A549 (cell line): Measurements from ENCODE around the gene FNDC7. TPM values are rescaled to one million over a fixed set of nuclear protein-coding genes. Genes with fewer than 3 reads are reported as not detected.

Experiments used
- ATOH8 ChIP-seq: fragments of 250-450 bp; sonication (Bioruptor Pico); IDR thresholded peaks from 2 replicates; pipeline ENCODE4 v1.5.0; 2020; ENCODE audit warnings: low read depth, mild to moderate bottlenecking, moderate library complexity
- CBX2 ChIP-seq: fragments of 200-600 bp; sonication (generic); IDR thresholded peaks from 2 replicates; pipeline ENCODE4 v1.6.1; 2016; ENCODE audit warnings: low read depth, mild to moderate bottlenecking, borderline replicate concordance
- CBX8 ChIP-seq: fragments of 200-600 bp; sonication (generic); IDR thresholded peaks from 2 replicates; pipeline ENCODE4 v1.6.1; 2016
- CHD2 ChIP-seq: fragments of 150-350 bp; IDR thresholded peaks from 2 replicates; pipeline ENCODE4 v1.6.1; 2014; ENCODE audit warnings: low read length; ENCODE audit not compliant: partially characterized antibody
- EHF ChIP-seq: fragments of 250-450 bp; sonication (Bioruptor Pico); IDR thresholded peaks from 2 replicates; pipeline ENCODE4 v1.5.0; 2020; ENCODE audit warnings: mild to moderate bottlenecking
- EHMT2 ChIP-seq: fragments of 200-600 bp; sonication (generic); IDR thresholded peaks from 2 replicates; pipeline ENCODE4 v1.6.1; 2016; ENCODE audit warnings: antibody characterized with exemption, low read depth, mild to moderate bottlenecking, moderate library complexity
- ELK1 ChIP-seq: fragments of 150-350 bp; IDR thresholded peaks from 2 replicates; pipeline ENCODE4 v1.6.1; 2014; ENCODE audit warnings: low read depth, mild to moderate bottlenecking, low read length
- EP300 ChIP-seq, 2 experiments: fragments of >200 bp; sonication (Bioruptor Twin); formaldehyde crosslinking; IDR thresholded peaks; 2 replicates in 1 of 2; 3 replicates in 1 of 2; pipeline ENCODE4 v1.6.1; 2016 to 2017
- FOSL2 ChIP-seq, 2 experiments: fragments of 450-650 bp in 1 of 2; fragments of >200 bp in 1 of 2; sonication (Bioruptor Twin) in 1 of 2; formaldehyde crosslinking; IDR thresholded peaks; 2 replicates each; pipeline versions ENCODE4 v1.5.0 to v1.6.1; 2016 to 2020; ENCODE audit warnings: mild to moderate bottlenecking in 1 of 2, moderate library complexity in 1 of 2
- GATA3 ChIP-seq: IDR thresholded peaks from 2 replicates; pipeline ENCODE4 v1.6.1; 2012; ENCODE audit warnings: borderline replicate concordance
- HDAC2 ChIP-seq: fragments of 200-600 bp; sonication (generic); IDR thresholded peaks from 2 replicates; pipeline ENCODE4 v1.6.1; 2016
- HEYL ChIP-seq: fragments of 250-450 bp; sonication (Bioruptor Pico); IDR thresholded peaks from 2 replicates; pipeline ENCODE4 v1.8.0; 2021; ENCODE audit warnings: mild to moderate bottlenecking, moderate library complexity
- HOXB13 ChIP-seq: fragments of 250-450 bp; sonication (Bioruptor Pico); IDR thresholded peaks from 2 replicates; pipeline ENCODE4 v1.5.0; 2020; ENCODE audit warnings: low read depth, mild to moderate bottlenecking, moderate library complexity
- JUN ChIP-seq, 2 experiments: fragments of >200 bp; sonication (Bioruptor Twin); formaldehyde crosslinking; IDR thresholded peaks; 2 replicates in 1 of 2; 3 replicates in 1 of 2; pipeline ENCODE4 v1.6.1; 2016 to 2017
- KDM5A ChIP-seq: fragments of 200-600 bp; sonication (generic); IDR thresholded peaks from 2 replicates; pipeline ENCODE4 v1.6.1; 2016; ENCODE audit warnings: antibody characterized with exemption, mild to moderate bottlenecking
- MYC ChIP-seq: IDR thresholded peaks from 2 replicates; pipeline ENCODE4 v1.6.1; 2012; ENCODE audit warnings: mild to moderate bottlenecking, inconsistent platforms, low read length, improper control_type of control experiment, borderline replicate concordance
- NPAS2 ChIP-seq: fragments of 250-450 bp; sonication (Bioruptor Pico); IDR thresholded peaks from 2 replicates; pipeline ENCODE4 v1.8.0; 2022; ENCODE audit warnings: mild to moderate bottlenecking, moderate library complexity, borderline replicate concordance
- NR3C1 ChIP-seq: fragments of >200 bp; sonication (Bioruptor Twin); formaldehyde crosslinking; IDR thresholded peaks from 3 replicates; pipeline ENCODE4 v1.6.1; 2017
- POLR2AphosphoS2 ChIP-seq: conservative IDR thresholded peaks from 2 replicates; pipeline ENCODE4 v1.6.1; 2012; ENCODE audit warnings: low read length, improper control_type of control experiment, inconsistent platforms
- RAD21 ChIP-seq, 2 experiments: fragments of >200 bp in 1 of 2; sonication (Bioruptor Twin) in 1 of 2; formaldehyde crosslinking in 1 of 2; IDR thresholded peaks in 1 of 2; conservative IDR thresholded peaks in 1 of 2; 2 replicates in 1 of 2; 3 replicates in 1 of 2; pipeline ENCODE4 v1.6.1; 2012 to 2018; ENCODE audit warnings: inconsistent platforms in 1 of 2
- RCOR1 ChIP-seq: fragments of 150-350 bp; IDR thresholded peaks from 2 replicates; pipeline ENCODE4 v1.6.1; 2014; ENCODE audit warnings: antibody characterized with exemption, low read length, low read depth
- RNF2 ChIP-seq: fragments of 200-600 bp; sonication (generic); IDR thresholded peaks from 2 replicates; pipeline ENCODE4 v1.6.1; 2016; ENCODE audit warnings: low read depth, mild to moderate bottlenecking, antibody characterized with exemption, moderate library complexity, borderline replicate concordance
- SMC3 ChIP-seq: fragments of >200 bp; sonication (Bioruptor Twin); formaldehyde crosslinking; IDR thresholded peaks from 3 replicates; pipeline ENCODE4 v1.6.1; 2018; ENCODE audit warnings: inconsistent platforms
- SREBF2 ChIP-seq: fragments of 450-650 bp; IDR thresholded peaks from 2 replicates; pipeline ENCODE4 v1.6.1; 2014; ENCODE audit warnings: mild to moderate bottlenecking, moderate library complexity
- TFCP2L1 ChIP-seq: fragments of 250-450 bp; sonication (Bioruptor Pico); IDR thresholded peaks from 2 replicates; pipeline ENCODE4 v1.5.0; 2021; ENCODE audit warnings: mild to moderate bottlenecking
- TP53 ChIP-seq: fragments of 250-450 bp; sonication (Bioruptor Pico); IDR thresholded peaks from 2 replicates; pipeline ENCODE4 v1.5.0; 2021; ENCODE audit warnings: mild to moderate bottlenecking, moderate library complexity
- ZNF302 ChIP-seq: fragments of 250-450 bp; sonication (Bioruptor Pico); IDR thresholded peaks from 2 replicates; pipeline ENCODE4 v1.9.0; 2021; ENCODE audit warnings: inconsistent platforms, mild to moderate bottlenecking, moderate library complexity
- polyA plus RNA-seq, 4 experiments: library from polyadenylated mRNA; depleted of rRNA in 3 of 4; stranded (reverse); fragments of >200 nt; fragmentation: RNase III in 1 of 4; extraction: RNeasy Plus Mini Kit Qiagen cat#74134 plus additional on column Dnase treatment in 1 of 4; gene quantifications; 2 replicates in 3 of 4; 3 replicates in 1 of 4; pipeline ENCODE4 v1.2.3, GENCODE V29; 2011 to 2017
- TF ChIP-seq, protein P1 (sequence below): fragments of 250-450 bp; sonication (Bioruptor Pico); IDR thresholded peaks from 2 replicates; pipeline ENCODE4 v1.5.0; 2021; ENCODE audit warnings: mild to moderate bottlenecking, moderate library complexity, borderline replicate concordance
- TF ChIP-seq, protein P2 (sequence below): fragments of >200 bp; sonication (Bioruptor Twin); formaldehyde crosslinking; IDR thresholded peaks from 2 replicates; pipeline ENCODE4 v1.6.1; 2016
- TF ChIP-seq, protein P3 (sequence below): IDR thresholded peaks from 2 replicates; pipeline ENCODE4 v1.6.1; 2012
- TF ChIP-seq, protein P4 (sequence below): fragments of >200 bp; sonication (Bioruptor Twin); formaldehyde crosslinking; IDR thresholded peaks from 3 replicates; pipeline ENCODE4 v1.5.1; 2016
- TF ChIP-seq, protein P5 (sequence below): fragments of >200 bp; sonication (Bioruptor Twin); formaldehyde crosslinking; IDR thresholded peaks from 3 replicates; pipeline ENCODE4 v1.6.1; 2016
- TF ChIP-seq, protein P6 (sequence below): fragments of 450-650 bp; IDR thresholded peaks from 2 replicates; pipeline ENCODE4 v1.6.1; 2014; ENCODE audit warnings: antibody characterized with exemption

Gene FNDC7
- polyA plus RNA-seq, 2 of the 4 experiments (the other 2 are of a cell fraction) = not detected

DNA sequence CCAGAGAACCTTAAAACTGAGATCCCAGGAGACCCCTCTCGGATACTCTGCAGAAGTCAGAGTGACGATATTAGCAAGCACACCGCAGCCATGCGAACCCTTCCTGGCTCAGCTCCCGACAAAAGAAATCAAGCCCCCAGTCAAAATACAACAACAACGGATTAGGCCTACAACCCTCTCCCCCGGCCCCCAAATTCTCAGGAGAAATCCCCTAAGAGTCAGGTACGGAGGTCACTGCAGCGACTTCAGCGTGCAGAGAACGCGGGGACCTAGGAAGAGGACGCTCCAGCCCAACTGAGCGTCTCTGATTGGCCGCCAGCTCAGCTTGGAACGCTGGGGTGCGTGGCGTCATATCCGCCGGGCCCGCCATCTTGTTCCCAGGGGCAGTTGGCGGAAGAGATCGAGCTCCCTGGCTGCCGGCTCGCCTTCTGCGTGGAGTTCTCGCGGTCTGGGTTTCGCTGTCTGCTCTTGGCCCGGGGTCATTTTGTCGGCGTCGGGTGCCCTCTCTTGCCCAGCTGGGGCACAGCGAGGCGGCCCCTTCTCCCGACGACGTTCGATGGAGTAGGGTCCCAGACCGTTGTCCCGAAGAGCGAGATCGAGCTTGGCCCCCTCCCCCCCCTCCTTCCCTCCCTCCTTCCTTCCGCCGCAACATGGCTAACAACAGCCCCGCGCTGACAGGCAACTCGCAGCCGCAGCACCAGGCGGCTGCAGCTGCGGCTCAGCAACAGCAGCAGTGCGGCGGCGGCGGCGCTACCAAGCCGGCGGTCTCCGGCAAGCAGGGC is 20.6 kb upstream of the FNDC7 start, which contains the start of gene PRPF38B (continued):
- TF ChIP-seq, protein P1, sequence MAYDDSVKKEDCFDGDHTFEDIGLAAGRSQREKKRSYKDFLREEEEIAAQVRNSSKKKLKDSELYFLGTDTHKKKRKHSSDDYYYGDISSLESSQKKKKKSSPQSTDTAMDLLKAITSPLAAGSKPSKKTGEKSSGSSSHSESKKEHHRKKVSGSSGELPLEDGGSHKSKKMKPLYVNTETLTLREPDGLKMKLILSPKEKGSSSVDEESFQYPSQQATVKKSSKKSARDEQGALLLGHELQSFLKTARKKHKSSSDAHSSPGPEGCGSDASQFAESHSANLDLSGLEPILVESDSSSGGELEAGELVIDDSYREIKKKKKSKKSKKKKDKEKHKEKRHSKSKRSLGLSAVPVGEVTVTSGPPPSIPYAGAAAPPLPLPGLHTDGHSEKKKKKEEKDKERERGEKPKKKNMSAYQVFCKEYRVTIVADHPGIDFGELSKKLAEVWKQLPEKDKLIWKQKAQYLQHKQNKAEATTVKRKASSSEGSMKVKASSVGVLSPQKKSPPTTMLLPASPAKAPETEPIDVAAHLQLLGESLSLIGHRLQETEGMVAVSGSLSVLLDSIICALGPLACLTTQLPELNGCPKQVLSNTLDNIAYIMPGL (CRISPR knock-in tag) = no peak
- TF ChIP-seq ATOH8 (CRISPR knock-in tag) (no peak), NPAS2 (no peak), HOXB13 (CRISPR knock-in tag) (no peak), CBX2 (no peak), FOSL2 (IDR thresholded peaks at IDR 0.05) (no peak), FOSL2 (CRISPR knock-in tag; IDR thresholded peaks at IDR 0.05) (no peak), POLR2AphosphoS2 (no peak), MYC (peak; percentile 38; the same call in 1 of the 2 replicates), HEYL (CRISPR knock-in tag) (no peak), ZNF302 (CRISPR knock-in tag) (no peak), RCOR1 (no peak), KDM5A (no peak), EHF (CRISPR knock-in tag) (no peak), RNF2 (no peak), NR3C1 (no peak), HDAC2 (no peak), TP53 (CRISPR knock-in tag) (no peak), GATA3 (no peak), JUN (IDR thresholded peaks at IDR 0.05) (peak; percentile 66 to 93; a peak in 4 of 5 replicates), CBX8 (no peak), EP300 (IDR thresholded peaks at IDR 0.05) (no peak), SREBF2 (no peak), ELK1 (no peak), TFCP2L1 (CRISPR knock-in tag) (no peak), EHMT2 (no peak), SMC3 (no peak), RAD21 (conservative IDR thresholded peaks at IDR 0.05 in 1 of 2, IDR thresholded peaks at IDR 0.05 in 1 of 2) (no peak), CHD2 (peak; percentile 37)
- TF ChIP-seq, protein P2, sequence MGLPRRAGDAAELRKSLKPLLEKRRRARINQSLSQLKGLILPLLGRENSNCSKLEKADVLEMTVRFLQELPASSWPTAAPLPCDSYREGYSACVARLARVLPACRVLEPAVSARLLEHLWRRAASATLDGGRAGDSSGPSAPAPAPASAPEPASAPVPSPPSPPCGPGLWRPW = no peak
- TF ChIP-seq, protein P3, sequence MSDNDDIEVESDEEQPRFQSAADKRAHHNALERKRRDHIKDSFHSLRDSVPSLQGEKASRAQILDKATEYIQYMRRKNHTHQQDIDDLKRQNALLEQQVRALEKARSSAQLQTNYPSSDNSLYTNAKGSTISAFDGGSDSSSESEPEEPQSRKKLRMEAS = peak; percentile 71
- TF ChIP-seq, protein P4, sequence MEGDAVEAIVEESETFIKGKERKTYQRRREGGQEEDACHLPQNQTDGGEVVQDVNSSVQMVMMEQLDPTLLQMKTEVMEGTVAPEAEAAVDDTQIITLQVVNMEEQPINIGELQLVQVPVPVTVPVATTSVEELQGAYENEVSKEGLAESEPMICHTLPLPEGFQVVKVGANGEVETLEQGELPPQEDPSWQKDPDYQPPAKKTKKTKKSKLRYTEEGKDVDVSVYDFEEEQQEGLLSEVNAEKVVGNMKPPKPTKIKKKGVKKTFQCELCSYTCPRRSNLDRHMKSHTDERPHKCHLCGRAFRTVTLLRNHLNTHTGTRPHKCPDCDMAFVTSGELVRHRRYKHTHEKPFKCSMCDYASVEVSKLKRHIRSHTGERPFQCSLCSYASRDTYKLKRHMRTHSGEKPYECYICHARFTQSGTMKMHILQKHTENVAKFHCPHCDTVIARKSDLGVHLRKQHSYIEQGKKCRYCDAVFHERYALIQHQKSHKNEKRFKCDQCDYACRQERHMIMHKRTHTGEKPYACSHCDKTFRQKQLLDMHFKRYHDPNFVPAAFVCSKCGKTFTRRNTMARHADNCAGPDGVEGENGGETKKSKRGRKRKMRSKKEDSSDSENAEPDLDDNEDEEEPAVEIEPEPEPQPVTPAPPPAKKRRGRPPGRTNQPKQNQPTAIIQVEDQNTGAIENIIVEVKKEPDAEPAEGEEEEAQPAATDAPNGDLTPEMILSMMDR = no peak
- TF ChIP-seq, protein P5, sequence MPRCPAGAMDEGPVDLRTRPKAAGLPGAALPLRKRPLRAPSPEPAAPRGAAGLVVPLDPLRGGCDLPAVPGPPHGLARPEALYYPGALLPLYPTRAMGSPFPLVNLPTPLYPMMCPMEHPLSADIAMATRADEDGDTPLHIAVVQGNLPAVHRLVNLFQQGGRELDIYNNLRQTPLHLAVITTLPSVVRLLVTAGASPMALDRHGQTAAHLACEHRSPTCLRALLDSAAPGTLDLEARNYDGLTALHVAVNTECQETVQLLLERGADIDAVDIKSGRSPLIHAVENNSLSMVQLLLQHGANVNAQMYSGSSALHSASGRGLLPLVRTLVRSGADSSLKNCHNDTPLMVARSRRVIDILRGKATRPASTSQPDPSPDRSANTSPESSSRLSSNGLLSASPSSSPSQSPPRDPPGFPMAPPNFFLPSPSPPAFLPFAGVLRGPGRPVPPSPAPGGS = peak; percentile 76; the same call in 2 of the 3 replicates
- TF ChIP-seq, protein P6, sequence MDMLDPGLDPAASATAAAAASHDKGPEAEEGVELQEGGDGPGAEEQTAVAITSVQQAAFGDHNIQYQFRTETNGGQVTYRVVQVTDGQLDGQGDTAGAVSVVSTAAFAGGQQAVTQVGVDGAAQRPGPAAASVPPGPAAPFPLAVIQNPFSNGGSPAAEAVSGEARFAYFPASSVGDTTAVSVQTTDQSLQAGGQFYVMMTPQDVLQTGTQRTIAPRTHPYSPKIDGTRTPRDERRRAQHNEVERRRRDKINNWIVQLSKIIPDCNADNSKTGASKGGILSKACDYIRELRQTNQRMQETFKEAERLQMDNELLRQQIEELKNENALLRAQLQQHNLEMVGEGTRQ = no peak
